ENCODE data around the gene HMGXB4. TPM values are rescaled to one million over a fixed set of nuclear protein-coding genes. Genes with fewer than 3 reads are reported as not detected.
A peak's percentile ranks its signal among the peaks of the same experiment; 100 is the strongest.

Gene HMGXB4
- total and polyA plus RNA-seq, 2 of the 4 experiments (the other 2 are of a cell fraction), result 11.8 to 18.5 TPM

DNA sequence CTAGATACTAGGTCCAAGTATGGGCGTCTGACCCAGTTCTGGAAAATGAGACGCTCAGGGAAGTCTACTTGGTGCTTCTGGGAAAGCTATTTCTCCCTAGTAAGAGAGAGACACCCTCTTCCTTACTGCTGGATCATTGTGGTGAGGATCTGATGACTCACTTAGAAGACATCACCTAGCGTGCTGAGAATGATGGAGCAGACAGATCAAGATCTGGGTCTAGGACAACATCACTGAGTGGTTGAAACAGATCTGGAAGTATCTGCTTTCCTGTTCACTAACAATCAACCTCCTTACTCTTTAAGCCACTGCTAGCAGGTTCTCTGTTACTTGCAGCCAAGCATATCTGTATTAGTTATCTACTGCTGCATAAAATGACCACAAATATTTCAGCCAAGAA is 38.3 kb upstream of the HMGXB4 start:
- WGBS, 2 experiments (ENCODE audit: extremely low coverage in 2 of 2, insufficient read length in 1 of 2), result no CpG with 5 or more reads among the region's 3 CpGs
- Histone ChIP-seq H2BK20ac (ENCODE audit: low read depth, low read length) (no peak overlapping the region), H2BK5ac (ENCODE audit: low read depth, low read length, poor library complexity, severe bottlenecking) (no peak overlapping the region), H3K4me2 (ENCODE audit: low read depth, low read length) (no peak overlapping the region), H3K4ac (ENCODE audit: low read depth, low read length) (no peak overlapping the region), H2AFZ (replicated peaks; ENCODE audit: low read length, poor library complexity) (no peak overlapping the region), H3K18ac (ENCODE audit: low read depth, low read length) (no peak overlapping the region), H3K27me3 (ENCODE audit: control insufficient read depth, insufficient read depth, low read length) (peaks cover 4% of the 10 kb centered on the region), H4K5ac (ENCODE audit: low read depth, low read length) (no peak overlapping the region), H3K79me1 (ENCODE audit: low read depth in 1 of 2, low read length in 2 of 2) (no peaks in the 10 kb centered on the region), H3K36me3 (ENCODE audit: control insufficient read depth, insufficient read depth, low read length) (no peaks in the 10 kb centered on the region), H3K9ac (ENCODE audit: low read depth, low read length) (no peak overlapping the region), H2BK120ac (ENCODE audit: low read depth, low read length) (no peak overlapping the region), H3K14ac (replicated peaks; ENCODE audit: low read depth, low read length) (no peak overlapping the region), H2AK9ac (replicated peaks; ENCODE audit: low read depth, low read length, poor library complexity) (no peak overlapping the region), H3K9me1 (ENCODE audit: insufficient read depth, low read length) (no peaks in the 10 kb centered on the region), H3K4me1 (ENCODE audit: control insufficient read depth, insufficient read depth, low read length) (peaks cover 1% of the 10 kb centered on the region; the same call in 1 of the 2 replicates), H4K20me1 (ENCODE audit: insufficient read depth, low read length) (no peaks in the 10 kb centered on the region), H3K4me3 (ENCODE audit: insufficient read depth, low read depth, low read length) (no peak overlapping the region), H3K9me3 (ENCODE audit: control insufficient read depth, insufficient read depth, low read length) (0 out of 2 replicates have a peak, but pooled peaks cover 2% of the 10 kb centered on the region), H3K56ac (ENCODE audit: extremely low read depth, insufficient read depth, low read length) (no peak overlapping the region), H2BK15ac (ENCODE audit: low read depth, low read length) (no peak overlapping the region), H3K27ac (ENCODE audit: insufficient read depth, low read length) (no peak overlapping the region), H2AK5ac (ENCODE audit: low read depth, low read length) (no peak overlapping the region), H4K8ac (ENCODE audit: low read depth in 2 of 2, low read length in 2 of 2) (no peak overlapping the region), H4K91ac (ENCODE audit: insufficient read depth, low read depth, low read length) (no peak overlapping the region), H3K23ac (ENCODE audit: low read depth, low read length) (no peak overlapping the region)
- CTCF ChIA-PET, result interaction anchor here (3.6 kb wide), 1 partner anchor 13 kb away, joined by 19 read pairs; no protein-coding TSS in a partner anchor
- DNase-seq (peak; percentile 69), ATAC-seq (ENCODE audit: low read depth) (peak; percentile 67; the same call in 1 of the 2 replicates)
- TF ChIP-seq NFE2L2 (IDR thresholded peaks at IDR 0.05; ENCODE audit: low read depth, low read length) (peak; percentile 80), RCOR1 (IDR thresholded peaks at IDR 0.05; ENCODE audit: insufficient replicate concordance, low read length) (no peak)
- TF ChIP-seq, protein P1, sequence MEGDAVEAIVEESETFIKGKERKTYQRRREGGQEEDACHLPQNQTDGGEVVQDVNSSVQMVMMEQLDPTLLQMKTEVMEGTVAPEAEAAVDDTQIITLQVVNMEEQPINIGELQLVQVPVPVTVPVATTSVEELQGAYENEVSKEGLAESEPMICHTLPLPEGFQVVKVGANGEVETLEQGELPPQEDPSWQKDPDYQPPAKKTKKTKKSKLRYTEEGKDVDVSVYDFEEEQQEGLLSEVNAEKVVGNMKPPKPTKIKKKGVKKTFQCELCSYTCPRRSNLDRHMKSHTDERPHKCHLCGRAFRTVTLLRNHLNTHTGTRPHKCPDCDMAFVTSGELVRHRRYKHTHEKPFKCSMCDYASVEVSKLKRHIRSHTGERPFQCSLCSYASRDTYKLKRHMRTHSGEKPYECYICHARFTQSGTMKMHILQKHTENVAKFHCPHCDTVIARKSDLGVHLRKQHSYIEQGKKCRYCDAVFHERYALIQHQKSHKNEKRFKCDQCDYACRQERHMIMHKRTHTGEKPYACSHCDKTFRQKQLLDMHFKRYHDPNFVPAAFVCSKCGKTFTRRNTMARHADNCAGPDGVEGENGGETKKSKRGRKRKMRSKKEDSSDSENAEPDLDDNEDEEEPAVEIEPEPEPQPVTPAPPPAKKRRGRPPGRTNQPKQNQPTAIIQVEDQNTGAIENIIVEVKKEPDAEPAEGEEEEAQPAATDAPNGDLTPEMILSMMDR (conservative IDR thresholded peaks at IDR 0.05; ENCODE audit: low read depth, low read length), result no peak
- dilution Hi-C loops (cut with HindIII; ENCODE audit: low sequenced_read_pairs, unreplicated experiment) (no loop called here), in situ Hi-C loops (cut with MboI; ENCODE audit: low sequenced_read_pairs) (no loop called here), intact Hi-C loops (cut with micrococcal nuclease) (no loop called here)
- BruUV-seq (replicated peaks), result no TSS peak
- POLR2A ChIA-PET (ENCODE audit: unreplicated experiment), result no interaction called here

Data from IMR-90 (cell line).